CD14-positive monocyte (primary cell): ENCODE measurements around the gene GGA2. TPM values are rescaled to one million over a fixed set of nuclear protein-coding genes. Genes with fewer than 3 reads are reported as not detected.

ENCODE experiments used
- DNase-seq, 3 donors: peaks; one replicate each; pipeline ENCODE4 v3.0.0-alpha.2; 2011 to 2022
- H2AFZ ChIP-seq: 2 replicates; pipeline ENCODE4 v1.6.0; 2012; ENCODE audit warnings: mild to moderate bottlenecking, low read depth, low read length, inconsistent platforms; ENCODE audit not compliant: insufficient read depth, poor library complexity, severe bottlenecking
- H3K27ac ChIP-seq, 2 donors: 1 replicate in 1 of 2; 2 replicates in 1 of 2; pipeline ENCODE4 v1.5.1; 2012 to 2013; ENCODE audit warnings: low read length in 2 of 2, control low read depth in 1 of 2, inconsistent platforms in 1 of 2, low read depth in 1 of 2, mild to moderate bottlenecking in 1 of 2
- H3K27me3 ChIP-seq, 2 donors: one replicate each; pipeline versions ENCODE4 v1.6.0 to v1.6.1; 2011 to 2013; ENCODE audit warnings: low read length in 2 of 2; ENCODE audit not compliant: control insufficient read depth in 2 of 2, insufficient read depth in 2 of 2
- H3K36me3 ChIP-seq, 2 donors: replicated peaks in 1 of 2; 1 replicate in 1 of 2; 2 replicates in 1 of 2; pipeline versions ENCODE4 v1.5.1 to v1.6.1; 2012 to 2013; ENCODE audit warnings: low read length in 2 of 2, control low read depth in 1 of 2, inconsistent platforms in 1 of 2, mild to moderate bottlenecking in 1 of 2; ENCODE audit not compliant: insufficient read depth in 2 of 2, control insufficient read depth in 1 of 2
- H3K4me1 ChIP-seq, 2 donors: 1 replicate in 1 of 2; 2 replicates in 1 of 2; pipeline versions ENCODE4 v1.5.1 to v1.6.1; 2012 to 2013; ENCODE audit warnings: low read length in 2 of 2, control low read depth in 1 of 2, inconsistent platforms in 1 of 2, mild to moderate bottlenecking in 1 of 2, moderate library complexity in 1 of 2; ENCODE audit not compliant: insufficient read depth in 2 of 2, control insufficient read depth in 1 of 2
- H3K4me2 ChIP-seq: replicated peaks from 2 replicates; pipeline ENCODE3; 2012; ENCODE audit warnings: low read length, moderate library complexity, mild to moderate bottlenecking; ENCODE audit not compliant: poor library complexity, severe bottlenecking; ENCODE audit errors: extremely low read depth
- H3K4me3 ChIP-seq, 3 experiments: fragments of 200-600 bp in 1 of 3; sonication (generic) in 1 of 3; replicated peaks in 1 of 3; 1 replicate in 2 of 3; 2 replicates in 1 of 3; pipeline ENCODE4 v1.5.1; 2011 to 2013; ENCODE audit warnings: low read length in 3 of 3, mild to moderate bottlenecking in 3 of 3, control low read depth in 2 of 3, low read depth in 2 of 3, inconsistent platforms in 1 of 3, moderate library complexity in 1 of 3
- H3K79me2 ChIP-seq: 2 replicates; pipeline ENCODE4 v1.6.0; 2012; ENCODE audit warnings: mild to moderate bottlenecking, control low read depth, inconsistent platforms, low read length, moderate library complexity; ENCODE audit not compliant: insufficient read depth
- H3K9ac ChIP-seq: 2 replicates; pipeline ENCODE4 v1.6.0; 2017; ENCODE audit warnings: low read length, mild to moderate bottlenecking; ENCODE audit not compliant: insufficient read depth, poor library complexity, severe bottlenecking
- H3K9me3 ChIP-seq, 2 donors: replicated peaks in 1 of 2; 1 replicate in 1 of 2; 2 replicates in 1 of 2; pipeline versions ENCODE4 v1.5.1 to v1.6.1; 2012 to 2013; ENCODE audit warnings: low read length in 2 of 2, control low read depth in 1 of 2; ENCODE audit not compliant: control insufficient read depth in 1 of 2, insufficient read depth in 1 of 2
- H4K20me1 ChIP-seq: 2 replicates; pipeline ENCODE4 v1.6.0; 2012; ENCODE audit warnings: mild to moderate bottlenecking, low read length, control low read depth, moderate library complexity; ENCODE audit not compliant: insufficient read depth
- H3K27ac Mint-ChIP-seq, 7 donors: one replicate each; pipeline ENCODE4 v1.8.0; 2020; ENCODE audit warnings: mild to moderate bottlenecking in 7 of 7, mixed read lengths in 7 of 7, moderate library complexity in 6 of 7, inconsistent platforms in 2 of 7
- H3K27me3 Mint-ChIP-seq, 3 donors: one replicate each; pipeline ENCODE4 v1.8.0; 2021 to 2022; ENCODE audit warnings: low read depth in 3 of 3, mild to moderate bottlenecking in 3 of 3, mixed read lengths in 3 of 3, moderate library complexity in 3 of 3, inconsistent platforms in 1 of 3
- H3K36me3 Mint-ChIP-seq, 2 donors: one replicate each; pipeline ENCODE4 v1.8.0; 2020; ENCODE audit warnings: mixed read lengths in 2 of 2, inconsistent platforms in 1 of 2, mild to moderate bottlenecking in 1 of 2
- H3K4me1 Mint-ChIP-seq: one replicate; pipeline ENCODE4 v1.8.0; 2020; ENCODE audit warnings: mild to moderate bottlenecking, mixed read lengths
- H3K4me3 Mint-ChIP-seq, 2 donors: one replicate each; pipeline ENCODE4 v1.8.0; 2020; ENCODE audit warnings: mild to moderate bottlenecking in 2 of 2, mixed read lengths in 2 of 2, moderate library complexity in 1 of 2
- H3K9me3 Mint-ChIP-seq, 7 donors: one replicate each; pipeline ENCODE4 v1.8.0; 2020 to 2022; ENCODE audit warnings: mixed read lengths in 7 of 7, mild to moderate bottlenecking in 6 of 7, moderate library complexity in 6 of 7, inconsistent platforms in 2 of 7
- CTCF ChIP-seq: fragments of 200-600 bp; IDR thresholded peaks from one replicate; pipeline ENCODE4 v1.8.0; 2022; ENCODE audit warnings: antibody characterized with exemption, mild to moderate bottlenecking
- WGBS: methylation state at CpG from one replicate; pipeline ENCODE4 v1.1.5; 2013; ENCODE audit warnings: missing lambda C conversion rate; ENCODE audit not compliant: insufficient coverage; 5-methylcytosine and 5-hydroxymethylcytosine counted together
- intact Hi-C, 2 donors: fragments of 100-400 bp; cut with micrococcal nuclease; formaldehyde crosslinking; loops; one replicate each; pipeline versions ENCODE4 v1.15.0 to v1.15.1; 2023
- polyA plus RNA-seq, 3 donors: library from polyadenylated mRNA; depleted of rRNA in 1 of 3; unstranded in 2 of 3; stranded (reverse) in 1 of 3; fragments of 300-500 nt in 2 of 3; fragments of >200 nt in 1 of 3; fragmentation: Illumina TruSeq in 2 of 3; gene quantifications; 1 replicate in 2 of 3; 2 replicates in 1 of 3; pipeline ENCODE4 v1.2.3, GENCODE V29; 2012 to 2021

Gene GGA2
- polyA plus RNA-seq, 3 donors: 37.5 to 55.4 (median 49.5) TPM

- H3K4me3 Mint-ChIP-seq: peak overlapping the region; percentile 30 to 43
Measured at GRCh38 chr16:23518435-23518891, 8.2 kb upstream of the GGA2 start.

More at GRCh38 chr16:23518435-23518891, 8.2 kb upstream of the GGA2 start:
- peak overlapping the region; percentile 87 to 97 (median 92) for H3K27ac Mint-ChIP-seq
- WGBS: 0% methylated on average over 2 of the region's 3 CpGs
- Histone ChIP-seq H3K4me2 (peak overlapping the region; percentile 29), H4K20me1 (no peaks in the 10 kb centered on the region), H3K36me3 (no peaks in the 10 kb centered on the region), H3K27ac (peak overlapping the region; percentile 49 to 88), H3K79me2 (peaks cover 5% of the 10 kb centered on the region), H3K9me3 (no peaks in the 10 kb centered on the region), H3K4me1 (peaks cover 65% of the 10 kb centered on the region in 2 donors), H2AFZ (peak overlapping the region; percentile 24), H3K27me3 (no peaks in the 10 kb centered on the region), H3K4me3 (peak overlapping the region in 1 of 3 experiments; percentile 25), H3K9ac (no peak overlapping the region)
- no peaks in the 10 kb centered on the region for H3K27me3 Mint-ChIP-seq
- intact Hi-C loops: loop anchor here in 1 of 2 donors (10.0 kb wide), 1 partner anchor 126 kb away; the partner anchor contains the start of genes DCTN5 and PALB2
- DNase-seq: peak; percentile 66 to 88 (median 75)
- TF ChIP-seq CTCF: no peak
- H3K4me1 Mint-ChIP-seq: peaks cover 55% of the 10 kb centered on the region
- peaks cover 7 to 13% of the 10 kb centered on the region in 2 donors for H3K36me3 Mint-ChIP-seq
- H3K9me3 Mint-ChIP-seq: no peaks in the 10 kb centered on the region
